ENCODE results near the gene LRRC63.

The LRRC63 gene

GRCh38 chr13:46173656-46174055 is 38.1 kb upstream of the LRRC63 start:
- Mint-ChIP-seq H3K27me3 (no peaks in the 10 kb centered on the region), H3K27ac (peak overlapping the region; percentile 98), H3K4me1 (ENCODE audit: low read depth) (peaks cover 96% of the 10 kb centered on the region), H3K9me3 (no peaks in the 10 kb centered on the region), H3K4me3 (peak overlapping the region; percentile 97), H3K36me3 (ENCODE audit: low read depth) (peaks cover 99% of the 10 kb centered on the region)
- no peak for DNase-seq

- Mint-ChIP-seq H3K4me1 (ENCODE audit: low read depth) (peaks cover 73% of the 10 kb centered on the region), H3K4me3 (peak overlapping the region; percentile 97), H3K36me3 (ENCODE audit: low read depth) (peaks cover 97% of the 10 kb centered on the region), H3K9me3 (no peaks in the 10 kb centered on the region), H3K27me3 (no peaks in the 10 kb centered on the region), H3K27ac (peak overlapping the region; percentile 98)
- DNase-seq = no peak
These were observed 35.0 kb upstream of the LRRC63 start for GRCh38 chr13:46176756-46177155.

- no peaks in the 10 kb centered on the region for H3K27me3 Mint-ChIP-seq
- H3K36me3 Mint-ChIP-seq (ENCODE audit: low read depth) = peaks cover 85% of the 10 kb centered on the region
- peaks cover 69% of the 10 kb centered on the region for H3K4me1 Mint-ChIP-seq (ENCODE audit: low read depth)
- peak overlapping the region; percentile 98 for H3K27ac Mint-ChIP-seq
- H3K4me3 Mint-ChIP-seq = peak overlapping the region; percentile 97
- H3K9me3 Mint-ChIP-seq = no peaks in the 10 kb centered on the region
- DNase-seq = no peak
These were observed 33.6 kb upstream of the LRRC63 start for GRCh38 chr13:46178143-46178542.

GRCh38 chr13:46178821-46179220 is 32.9 kb upstream of the LRRC63 start:
- H3K4me3 Mint-ChIP-seq = peak overlapping the region; percentile 97
- H3K27ac Mint-ChIP-seq = peak overlapping the region; percentile 98
- peaks cover 69% of the 10 kb centered on the region for H3K4me1 Mint-ChIP-seq (ENCODE audit: low read depth)
- DNase-seq = no peak
- H3K36me3 Mint-ChIP-seq (ENCODE audit: low read depth) = peaks cover 78% of the 10 kb centered on the region
- no peaks in the 10 kb centered on the region for H3K9me3 Mint-ChIP-seq
- no peaks in the 10 kb centered on the region for H3K27me3 Mint-ChIP-seq

- Mint-ChIP-seq H3K27ac (peak overlapping the region; percentile 98), H3K36me3 (ENCODE audit: low read depth) (peaks cover 72% of the 10 kb centered on the region), H3K27me3 (no peaks in the 10 kb centered on the region), H3K9me3 (no peaks in the 10 kb centered on the region), H3K4me3 (peak overlapping the region; percentile 97), H3K4me1 (ENCODE audit: low read depth) (peaks cover 70% of the 10 kb centered on the region)
- DNase-seq = peak; percentile 70
These were observed 32.2 kb upstream of the LRRC63 start for GRCh38 chr13:46179491-46179908.

- Mint-ChIP-seq H3K27me3 (no peaks in the 10 kb centered on the region), H3K4me1 (ENCODE audit: low read depth) (peaks cover 70% of the 10 kb centered on the region), H3K4me3 (peak overlapping the region; percentile 97), H3K36me3 (ENCODE audit: low read depth) (peaks cover 65% of the 10 kb centered on the region), H3K9me3 (no peaks in the 10 kb centered on the region), H3K27ac (peak overlapping the region; percentile 98)
- DNase-seq = no peak
These were observed 31.6 kb upstream of the LRRC63 start for GRCh38 chr13:46179969-46180763.

GRCh38 chr13:46181377-46181839 is 30.3 kb upstream of the LRRC63 start:
- Mint-ChIP-seq H3K4me1 (ENCODE audit: low read depth) (peaks cover 60% of the 10 kb centered on the region), H3K4me3 (peak overlapping the region; percentile 97), H3K36me3 (ENCODE audit: low read depth) (peaks cover 53% of the 10 kb centered on the region), H3K27me3 (no peaks in the 10 kb centered on the region), H3K9me3 (no peaks in the 10 kb centered on the region), H3K27ac (peak overlapping the region; percentile 98)
- DNase-seq = no peak

- Mint-ChIP-seq H3K4me3 (peak within 1 kb of the TSS; percentile 97), H3K27ac (peak within 1 kb of the TSS; percentile 98), H3K9me3 (no peaks in the 10 kb centered on the region), H3K4me1 (ENCODE audit: low read depth) (peaks cover 54% of the 10 kb centered on the region), H3K27me3 (no peaks in the 10 kb centered on the region), H3K36me3 (ENCODE audit: low read depth) (peaks cover 48% of the 10 kb centered on the region)
- DNase-seq = peak; percentile 74
These were observed 29.8 kb upstream of the LRRC63 start, which contains the start of gene LCP1 for GRCh38 chr13:46181840-46182490. TSS of gene LCP1 (minus strand) at chr13:46182177. CDS start at chr13:46159662, 22,515 bp downstream.

GRCh38 chr13:46182491-46182877 is 29.2 kb upstream of the LRRC63 start:
- H3K36me3 Mint-ChIP-seq (ENCODE audit: low read depth) = peaks cover 43% of the 10 kb centered on the region
- H3K27me3 Mint-ChIP-seq = no peaks in the 10 kb centered on the region
- peaks cover 51% of the 10 kb centered on the region for H3K4me1 Mint-ChIP-seq (ENCODE audit: low read depth)
- peak overlapping the region; percentile 97 for H3K4me3 Mint-ChIP-seq
- DNase-seq = no peak
- peak overlapping the region; percentile 98 for H3K27ac Mint-ChIP-seq
- H3K9me3 Mint-ChIP-seq = no peaks in the 10 kb centered on the region

- Mint-ChIP-seq H3K27ac (peak overlapping the region; percentile 98), H3K36me3 (ENCODE audit: low read depth) (peaks cover 35% of the 10 kb centered on the region), H3K4me3 (peak overlapping the region; percentile 97), H3K9me3 (no peaks in the 10 kb centered on the region), H3K27me3 (no peaks in the 10 kb centered on the region), H3K4me1 (ENCODE audit: low read depth) (peaks cover 43% of the 10 kb centered on the region)
- DNase-seq = no peak
These were observed 28.4 kb upstream of the LRRC63 start for GRCh38 chr13:46183018-46183946.

GRCh38 chr13:46184277-46184699 is 27.4 kb upstream of the LRRC63 start:
- Mint-ChIP-seq H3K4me1 (ENCODE audit: low read depth) (peaks cover 36% of the 10 kb centered on the region), H3K4me3 (peak overlapping the region; percentile 97)

GRCh38 chr13:46185634-46186033 is 26.1 kb upstream of the LRRC63 start:
- DNase-seq = no peak
- Mint-ChIP-seq H3K27ac (peak overlapping the region; percentile 98), H3K36me3 (ENCODE audit: low read depth) (peaks cover 12% of the 10 kb centered on the region), H3K4me3 (no peak overlapping the region), H3K9me3 (no peaks in the 10 kb centered on the region), H3K4me1 (ENCODE audit: low read depth) (peaks cover 32% of the 10 kb centered on the region), H3K27me3 (no peaks in the 10 kb centered on the region)

More at GRCh38 chr13:46184277-46184699, 27.4 kb upstream of the LRRC63 start:
- Mint-ChIP-seq H3K27me3 (no peaks in the 10 kb centered on the region), H3K27ac (peak overlapping the region; percentile 98), H3K36me3 (ENCODE audit: low read depth) (peaks cover 25% of the 10 kb centered on the region), H3K9me3 (no peaks in the 10 kb centered on the region)
- DNase-seq = peak; percentile 81

- Mint-ChIP-seq H3K27ac (no peak overlapping the region), H3K4me1 (ENCODE audit: low read depth) (no peaks in the 10 kb centered on the region), H3K9me3 (no peaks in the 10 kb centered on the region), H3K27me3 (no peaks in the 10 kb centered on the region), H3K4me3 (no peak overlapping the region), H3K36me3 (ENCODE audit: low read depth) (no peaks in the 10 kb centered on the region)
- DNase-seq = no peak
These were observed 19.3 kb upstream of the LRRC63 start for GRCh38 chr13:46192412-46192811.

GRCh38 chr13:46195016-46195415 is 16.7 kb upstream of the LRRC63 start:
- no peaks in the 10 kb centered on the region for H3K27me3 Mint-ChIP-seq
- no peak overlapping the region for H3K27ac Mint-ChIP-seq
- H3K9me3 Mint-ChIP-seq = no peaks in the 10 kb centered on the region
- H3K36me3 Mint-ChIP-seq (ENCODE audit: low read depth) = no peaks in the 10 kb centered on the region
- H3K4me3 Mint-ChIP-seq = no peak overlapping the region
- no peak for DNase-seq
- peaks cover 5% of the 10 kb centered on the region for H3K4me1 Mint-ChIP-seq (ENCODE audit: low read depth)
